Activated gamma-delta T cell treated with Interleukin-2 at 50 U/mL for 16 hours (primary cell): Measurements from ENCODE around the gene STIP1.
"Not testable (repeated sequence)": the region's sequence is repeated elsewhere in the genome, so short reads cannot be mapped to it uniquely, and the experiment has no call there.

Experiments used
- DNase-seq: peaks from one replicate; pipeline ENCODE4 v3.0.0-alpha.2; 2020

The STIP1 gene

DNA sequence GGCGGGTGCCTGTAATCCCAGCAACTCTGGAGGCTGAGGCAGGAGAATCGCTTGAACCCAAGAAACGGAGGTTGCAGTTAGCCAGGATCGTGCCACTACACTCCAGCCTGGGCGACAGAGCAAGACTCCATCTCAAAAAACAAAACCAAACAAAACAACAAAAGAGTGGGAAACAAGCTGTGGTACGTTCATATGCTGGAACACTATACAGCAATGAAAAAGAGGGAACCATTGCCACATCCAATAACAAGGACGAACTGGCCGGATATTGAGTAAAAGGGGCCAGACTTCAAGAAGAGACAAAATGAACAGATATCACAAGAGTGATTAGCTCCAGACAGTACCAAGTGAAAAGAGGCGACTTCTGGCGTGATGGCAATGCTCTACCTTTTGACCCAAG, 24.9 kb upstream of the STIP1 start:
- no peak for DNase-seq

- DNase-seq: not testable (repeated sequence)
These were observed 23.2 kb upstream of the STIP1 start for GRCh38 chr11:64162769-64163168.

DNA sequence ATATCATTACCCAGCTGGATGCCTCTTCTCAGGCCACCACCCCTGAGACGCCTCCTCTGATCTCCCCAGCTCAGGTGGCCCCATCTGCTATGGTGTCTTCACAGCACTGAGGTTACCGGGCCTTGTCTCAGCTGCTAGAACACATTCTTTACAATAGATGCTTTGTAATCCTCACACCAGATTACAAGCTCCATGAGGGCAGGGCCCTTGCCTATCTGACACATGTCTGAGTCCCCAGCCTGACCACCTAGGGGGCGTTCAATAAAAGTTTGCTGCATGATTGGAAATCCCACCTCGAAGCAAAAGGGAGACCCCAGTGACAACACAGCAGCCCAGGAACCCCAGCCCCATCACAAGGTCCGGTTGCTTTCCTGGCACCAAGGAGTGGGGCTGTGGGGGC, 22.0 kb upstream of the STIP1 start:
- DNase-seq: no peak

- no peak for DNase-seq
These were observed 21.3 kb upstream of the STIP1 start for GRCh38 chr11:64164392-64165312.

DNA sequence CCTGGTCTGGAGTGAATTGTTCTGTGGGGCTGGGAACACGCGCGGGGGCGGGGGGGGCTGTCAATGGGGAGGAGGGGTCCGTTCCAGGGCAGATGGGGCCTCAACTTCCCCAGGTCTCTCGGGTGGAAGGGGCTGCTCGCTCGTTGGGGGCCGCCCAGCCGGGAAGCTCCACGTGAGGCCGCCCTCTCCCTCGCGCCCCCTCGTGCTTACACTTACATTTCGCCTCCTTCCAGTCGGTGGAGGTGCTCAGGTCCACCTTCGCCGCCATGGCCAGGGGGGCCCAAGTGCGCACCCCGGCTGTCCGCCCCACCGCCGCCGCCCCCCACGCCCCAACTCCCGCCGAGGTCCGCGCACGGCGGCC, 20.5 kb upstream of the STIP1 start:
- no peak for DNase-seq

GRCh38 chr11:64165842-64166635, 19.9 kb upstream of the STIP1 start, which contains the start of gene MACROD1:
Gene MACROD1 (minus strand): TSS chr11:64166113. CDS start chr11:64165994, 119 bp downstream.
- peak; percentile 62 for DNase-seq

DNA sequence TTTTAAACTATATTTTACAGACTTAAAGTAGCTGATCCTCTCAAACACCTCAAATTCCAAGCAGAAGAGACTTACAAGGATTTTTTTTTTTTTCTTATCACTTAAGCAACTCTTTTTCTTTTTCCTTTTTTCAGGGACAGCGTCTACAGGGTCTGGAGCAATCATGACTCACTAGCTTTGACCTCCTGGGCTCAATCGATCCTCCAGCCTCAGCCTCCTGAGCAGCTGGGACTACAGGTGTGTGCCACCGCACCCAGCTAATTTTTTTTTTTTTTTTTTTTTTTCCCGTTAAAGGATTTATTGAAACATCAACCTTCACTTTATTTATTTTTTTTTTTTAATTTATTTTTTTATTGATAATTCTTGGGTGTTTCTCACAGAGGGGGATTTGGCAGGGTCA, 15.6 kb upstream of the STIP1 start:
- DNase-seq: no peak

DNA sequence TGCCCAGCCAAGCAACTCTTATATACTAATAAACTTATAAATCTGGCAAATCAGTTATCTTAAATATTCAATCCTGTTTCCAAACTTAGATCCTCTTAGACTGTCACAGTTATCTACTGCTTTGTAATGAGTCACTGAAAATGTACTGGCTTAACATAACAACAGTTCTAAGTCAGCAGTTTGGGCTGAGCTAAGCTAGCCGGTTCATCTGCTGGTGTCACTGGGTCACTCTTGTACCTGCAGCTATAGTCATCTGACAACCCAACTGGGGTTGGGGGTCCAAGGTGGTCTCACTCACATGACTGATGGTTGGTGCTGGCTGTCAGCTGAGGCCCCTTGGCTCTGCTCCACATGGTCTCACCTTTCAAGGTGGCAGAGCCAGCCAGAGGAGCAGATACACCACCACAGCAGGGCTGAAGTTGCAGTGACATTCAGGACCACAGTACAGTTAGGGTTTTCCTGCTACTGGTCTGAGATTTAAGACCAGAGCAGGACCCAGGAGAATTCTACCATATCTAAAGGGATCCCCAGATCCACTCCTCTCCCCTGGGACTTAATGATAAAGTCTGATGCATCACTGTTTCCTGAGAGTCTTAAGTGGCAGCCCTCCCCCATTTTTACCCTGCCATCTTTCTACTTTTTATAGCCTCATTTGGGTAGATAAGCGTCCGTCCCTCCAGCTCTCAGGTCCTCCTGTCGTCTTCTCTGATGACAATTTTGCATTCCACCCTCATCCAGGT, 12.2 kb upstream of the STIP1 start:
- DNase-seq: no peak

DNA sequence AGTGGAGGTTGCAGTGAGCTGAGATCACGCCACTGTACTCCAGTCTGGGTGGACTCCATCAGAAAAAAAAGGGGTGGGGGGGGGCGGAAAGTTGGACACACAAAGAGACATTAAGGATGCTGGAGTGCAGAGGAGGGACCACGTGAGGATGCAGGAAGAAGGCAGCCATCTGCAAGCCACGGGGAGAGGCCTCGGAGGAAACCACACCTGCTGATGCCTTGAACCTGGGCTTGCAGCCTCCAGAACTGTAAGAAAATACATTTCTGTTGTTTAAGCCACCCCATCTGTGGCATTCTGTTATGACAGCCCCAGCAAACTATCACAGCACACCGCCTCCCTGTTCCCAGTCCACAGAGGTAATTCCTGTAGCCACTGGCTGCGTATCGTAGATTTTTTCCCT, 9.2 kb upstream of the STIP1 start:
- DNase-seq: no peak

DNA sequence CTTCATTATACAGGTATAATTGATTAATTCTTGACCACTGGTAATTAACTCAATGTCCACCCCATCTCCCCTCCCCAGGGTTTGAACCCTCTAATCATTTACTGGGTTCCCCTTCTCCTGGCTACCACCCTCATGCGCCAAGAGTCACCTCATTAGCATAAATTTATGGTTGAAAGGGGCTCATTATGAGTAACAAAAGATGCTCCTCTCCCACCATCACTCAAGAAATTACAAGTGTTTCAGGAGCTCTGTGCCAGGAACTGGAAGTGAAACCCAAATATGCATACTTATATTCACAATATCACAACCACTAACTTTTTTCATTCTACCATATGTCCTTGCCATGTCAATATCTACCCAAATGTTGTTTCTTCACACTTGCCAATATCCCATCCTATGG, 7.8 kb upstream of the STIP1 start:
- no peak for DNase-seq

GRCh38 chr11:64178951-64179639, 6.9 kb upstream of the STIP1 start:
- DNase-seq: no peak

DNA sequence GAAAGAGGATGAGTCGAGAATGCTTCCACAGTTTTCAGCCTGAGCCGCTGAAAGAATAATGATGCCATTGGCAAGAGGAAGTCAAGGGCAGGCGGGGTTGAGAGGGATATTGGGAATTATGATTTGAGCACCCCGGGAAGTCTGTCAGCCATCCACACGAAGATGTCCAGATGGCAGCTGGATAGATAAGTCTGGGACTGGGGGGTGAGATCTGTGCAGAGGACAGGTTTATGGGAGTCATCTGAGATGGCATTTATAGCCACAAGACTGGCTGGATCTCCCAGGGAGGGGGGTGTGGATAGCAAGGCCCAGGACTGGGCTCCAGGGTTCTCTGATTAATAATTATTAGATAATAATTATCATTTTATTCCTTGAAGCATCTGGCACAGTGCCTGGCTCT, 5.1 kb upstream of the STIP1 start:
- no peak for DNase-seq

DNA sequence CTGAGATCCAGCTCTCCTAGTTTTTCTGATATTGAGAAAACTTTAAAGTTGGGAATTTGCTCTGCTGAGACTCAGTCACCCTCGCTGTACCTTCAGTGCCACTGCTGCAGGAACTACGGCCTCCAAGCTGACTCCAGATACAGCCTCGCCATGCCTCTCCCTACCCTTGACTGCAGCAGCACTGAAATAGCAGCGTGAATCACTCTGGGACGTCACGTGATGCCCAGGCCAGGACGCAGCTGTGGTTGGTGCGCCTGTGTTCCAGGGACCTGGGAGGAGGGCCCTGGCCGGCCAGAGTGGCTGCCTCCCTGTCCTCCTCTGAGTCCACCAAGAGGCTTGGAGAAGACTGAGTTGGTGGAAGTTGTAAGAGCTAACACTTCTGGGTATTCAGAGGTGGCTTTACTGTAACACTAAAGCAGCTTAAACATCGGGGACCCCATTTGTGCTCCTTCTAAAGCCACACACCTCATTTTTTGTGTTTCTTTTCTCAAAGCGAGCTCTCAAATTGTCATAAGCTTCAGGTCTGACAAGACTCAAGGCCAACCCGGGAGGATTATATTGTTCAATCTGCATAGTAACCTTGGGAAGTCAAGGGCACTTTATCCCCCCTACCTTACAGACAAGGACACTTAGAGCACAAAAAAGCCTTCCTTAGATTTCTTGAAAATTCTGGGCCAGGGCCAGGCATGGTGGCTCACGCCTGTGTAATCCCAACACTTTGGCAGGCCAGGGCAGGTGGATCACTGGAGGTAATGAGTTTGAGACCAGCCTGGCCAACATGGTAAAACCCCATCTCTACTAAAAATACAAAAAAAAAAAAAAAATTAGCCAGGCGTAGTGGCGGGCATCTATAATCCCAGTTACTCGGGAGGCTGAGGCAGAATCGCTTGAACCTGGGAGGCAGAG, 4.2 kb upstream of the STIP1 start:
- peak; percentile 16 for DNase-seq

GRCh38 chr11:64183890-64184289, 2.1 kb upstream of the STIP1 start:
- no peak for DNase-seq

GRCh38 chr11:64185175-64185692, 737 bp upstream of the STIP1 start:
- DNase-seq: no peak

GRCh38 chr11:64186492-64187165, 658 bp downstream of the STIP1 start:
- DNase-seq: peak; percentile 31

DNA sequence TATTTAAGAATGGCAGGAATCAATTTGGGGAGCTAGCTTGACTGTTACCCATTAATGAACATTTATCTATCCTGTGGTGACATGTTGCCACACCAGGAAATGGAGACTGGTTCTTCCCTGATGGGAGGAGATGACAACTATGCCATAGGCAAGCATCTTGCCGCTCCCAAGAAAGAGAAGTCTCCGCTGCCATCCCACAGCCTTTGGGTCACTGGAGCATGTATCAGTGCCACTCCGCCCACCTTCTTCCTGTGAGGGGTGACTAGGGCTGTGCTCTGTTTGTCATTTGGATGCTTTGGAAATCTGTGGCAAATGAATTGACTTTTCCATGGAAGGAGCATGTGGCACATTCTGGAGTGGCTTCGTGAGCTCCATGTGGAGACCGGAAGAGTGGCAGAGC, 6.5 kb downstream of the STIP1 start:
- no peak for DNase-seq

- no peak for DNase-seq
These were observed 10.7 kb downstream of the STIP1 start for GRCh38 chr11:64196626-64197025.

- no peak for DNase-seq
These were observed 12.5 kb downstream of the STIP1 start for GRCh38 chr11:64198511-64198910.

- DNase-seq: no peak
These were observed 15.6 kb downstream of the STIP1 start for GRCh38 chr11:64201543-64201942.

- DNase-seq: no peak
These were observed 17.0 kb downstream of the STIP1 start for GRCh38 chr11:64202992-64203391.
